Measurements from ENCODE around the gene ALKBH1.

DNA sequence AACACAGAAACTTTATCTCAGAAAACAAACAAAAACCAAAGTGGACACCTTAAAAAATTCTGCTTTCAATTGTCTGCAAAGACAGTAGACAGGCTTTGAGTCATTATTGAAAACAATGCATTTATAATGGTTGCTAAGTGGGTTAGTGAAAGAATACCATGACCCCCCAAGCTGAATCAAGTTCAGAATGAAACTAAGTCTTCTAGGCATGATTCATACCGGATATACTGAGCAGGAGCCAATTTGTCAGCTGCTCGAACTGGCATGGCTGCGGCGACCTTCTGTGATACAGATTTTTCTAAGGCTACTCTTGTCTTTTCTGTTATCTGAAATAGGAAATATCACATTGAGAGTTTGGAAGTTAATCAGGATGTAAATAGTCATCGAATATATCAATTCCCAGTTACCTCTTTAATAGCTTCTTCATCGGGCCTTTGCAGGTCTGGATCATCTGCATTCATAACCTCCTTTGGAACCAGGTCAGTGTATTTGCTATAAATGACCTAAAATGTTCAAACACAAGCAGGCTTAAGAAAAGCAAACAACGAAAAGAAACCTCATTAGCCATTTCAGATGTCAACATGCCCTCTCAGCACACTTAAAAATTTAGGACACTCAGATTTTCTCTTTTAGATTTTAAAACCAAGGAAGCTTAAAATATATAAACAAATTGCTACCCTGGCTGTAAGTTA is 30.9 kb upstream of the ALKBH1 start:
- TF ChIP-seq, protein P1, sequence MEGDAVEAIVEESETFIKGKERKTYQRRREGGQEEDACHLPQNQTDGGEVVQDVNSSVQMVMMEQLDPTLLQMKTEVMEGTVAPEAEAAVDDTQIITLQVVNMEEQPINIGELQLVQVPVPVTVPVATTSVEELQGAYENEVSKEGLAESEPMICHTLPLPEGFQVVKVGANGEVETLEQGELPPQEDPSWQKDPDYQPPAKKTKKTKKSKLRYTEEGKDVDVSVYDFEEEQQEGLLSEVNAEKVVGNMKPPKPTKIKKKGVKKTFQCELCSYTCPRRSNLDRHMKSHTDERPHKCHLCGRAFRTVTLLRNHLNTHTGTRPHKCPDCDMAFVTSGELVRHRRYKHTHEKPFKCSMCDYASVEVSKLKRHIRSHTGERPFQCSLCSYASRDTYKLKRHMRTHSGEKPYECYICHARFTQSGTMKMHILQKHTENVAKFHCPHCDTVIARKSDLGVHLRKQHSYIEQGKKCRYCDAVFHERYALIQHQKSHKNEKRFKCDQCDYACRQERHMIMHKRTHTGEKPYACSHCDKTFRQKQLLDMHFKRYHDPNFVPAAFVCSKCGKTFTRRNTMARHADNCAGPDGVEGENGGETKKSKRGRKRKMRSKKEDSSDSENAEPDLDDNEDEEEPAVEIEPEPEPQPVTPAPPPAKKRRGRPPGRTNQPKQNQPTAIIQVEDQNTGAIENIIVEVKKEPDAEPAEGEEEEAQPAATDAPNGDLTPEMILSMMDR (conservative IDR thresholded peaks at IDR 0.05 in 1 of 2, IDR thresholded peaks at IDR 0.05 in 1 of 2; ENCODE audit: low read depth in 1 of 2, low read length in 2 of 2) = no peak
- TF ChIP-seq EZH2 (IDR thresholded peaks at IDR 0.05; ENCODE audit: low read length, missing control alignments) = no peak
